Amniotic stem cell (primary cell): Measurements from ENCODE around the gene SEC23B.

Experiments used
- DNase-seq: peaks from one replicate; lab custom pipeline; 2025; lab: John Stamatoyannopoulos, UW

SEC23B gene

DNA sequence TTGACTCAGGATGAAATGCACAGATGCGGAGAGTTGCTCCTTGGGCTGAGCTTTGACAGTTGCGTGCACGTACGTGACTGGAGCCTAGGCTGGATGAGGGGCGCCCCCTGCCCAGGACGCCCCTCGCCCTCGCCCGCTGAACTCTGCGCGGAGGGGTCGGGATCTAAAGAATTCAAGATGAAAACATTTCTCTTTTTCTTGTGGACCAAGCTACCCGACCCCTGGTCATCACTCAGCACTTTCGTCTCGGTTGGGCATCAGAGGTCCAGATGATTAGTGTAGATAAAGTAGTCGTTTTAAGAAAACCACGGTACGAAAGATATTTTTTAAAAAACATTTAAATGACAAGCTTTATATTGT is 80.8 kb downstream of the SEC23B start:
- DNase-seq = no peak

DNA sequence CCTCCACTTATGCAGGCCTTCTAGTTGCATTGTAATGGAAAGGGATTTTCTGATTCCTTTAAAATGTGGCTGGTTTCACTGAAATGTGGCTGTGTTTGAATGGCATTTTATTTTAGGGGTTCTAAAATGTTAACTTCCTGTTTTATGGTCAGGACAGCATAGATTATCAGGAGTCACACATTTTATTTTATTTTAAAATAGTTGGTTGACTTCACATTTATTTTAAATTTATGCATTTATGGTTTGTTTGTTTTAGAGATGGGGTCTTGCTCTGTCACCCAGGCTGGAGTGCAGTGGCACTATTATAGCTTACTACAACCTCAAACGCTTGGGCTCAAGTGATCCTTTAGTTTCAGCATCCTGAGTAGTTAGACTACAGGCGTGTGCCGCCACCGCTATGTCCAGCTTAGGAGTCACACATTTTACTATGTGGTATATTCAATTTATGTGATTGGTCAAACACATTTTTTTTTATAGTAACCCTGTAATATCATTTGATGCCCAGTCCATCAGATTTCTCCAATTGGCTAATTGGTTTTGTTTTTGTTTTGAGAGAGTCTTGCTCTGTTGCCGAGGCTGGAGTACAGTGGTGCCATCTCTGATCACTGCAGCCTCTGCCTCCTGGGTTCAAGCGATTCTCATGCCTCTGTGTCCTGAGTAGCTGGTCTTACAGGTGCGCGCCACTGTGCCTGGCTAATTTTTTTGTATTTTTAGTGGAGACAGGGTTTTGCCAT is 82.4 kb downstream of the SEC23B start:
- DNase-seq = no peak

DNA sequence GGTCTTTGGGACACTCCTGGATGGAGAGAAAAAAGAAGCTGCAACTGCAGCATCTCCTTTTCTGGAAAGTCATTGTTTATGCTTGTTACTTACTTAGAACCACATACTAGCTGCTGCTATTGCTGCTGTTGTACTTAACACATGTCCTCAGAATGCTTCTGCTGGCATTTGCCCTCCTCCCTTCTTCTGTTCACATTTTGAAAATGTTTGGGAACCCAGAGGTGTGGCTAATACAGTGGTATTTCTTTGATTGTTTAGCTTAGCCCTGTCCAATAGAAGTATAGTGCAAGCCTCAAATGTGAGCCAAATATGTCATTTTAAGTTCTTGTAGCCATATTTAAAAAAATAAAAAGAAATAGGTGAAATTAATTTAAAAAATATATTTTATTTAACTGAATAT is 88.5 kb downstream of the SEC23B start:
- no peak for DNase-seq

DNA sequence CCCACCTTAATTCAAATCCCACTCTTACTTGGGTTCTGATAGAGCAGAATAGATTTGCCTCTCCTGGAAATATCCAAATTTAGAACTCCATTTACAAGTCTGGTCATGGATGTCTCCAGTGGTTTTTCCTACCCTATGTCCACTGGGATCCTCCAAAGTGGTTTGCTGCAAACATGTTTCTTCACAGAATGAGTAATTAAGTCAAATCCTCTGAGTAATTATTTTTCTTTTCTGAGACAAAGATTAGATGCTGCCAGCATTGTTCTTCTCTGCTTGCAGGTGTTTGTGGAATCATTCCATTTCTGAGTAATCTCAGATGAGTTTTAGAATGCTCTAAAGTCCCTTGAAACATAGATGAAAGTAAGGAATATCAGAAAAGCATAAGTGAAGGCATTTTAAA is 102.0 kb downstream of the SEC23B start:
- DNase-seq = no peak
